KOPT-K1 (cell line): ENCODE data around the gene DDX60.

ENCODE experiments used
- H3K27ac ChIP-seq: fragments of 200-600 bp; sonication (generic); 2 replicates; pipeline ENCODE4 v1.5.1; 2016; ENCODE audit warnings: antibody characterized with exemption, mild to moderate bottlenecking, low read depth, low read length; ENCODE audit not compliant: poor library complexity, severe bottlenecking
- H3K36me3 ChIP-seq: fragments of 200-600 bp; sonication (generic); 2 replicates; pipeline ENCODE4 v1.5.1; 2017; ENCODE audit warnings: antibody characterized with exemption, mild to moderate bottlenecking, low read length, moderate library complexity; ENCODE audit not compliant: insufficient read depth
- H3K9me3 ChIP-seq: fragments of 200-600 bp; sonication (generic); 2 replicates; pipeline ENCODE4 v1.5.1; 2017; ENCODE audit warnings: antibody characterized with exemption, low read length, mild to moderate bottlenecking; ENCODE audit not compliant: insufficient read depth, poor library complexity, severe bottlenecking

The DDX60 gene

DNA sequence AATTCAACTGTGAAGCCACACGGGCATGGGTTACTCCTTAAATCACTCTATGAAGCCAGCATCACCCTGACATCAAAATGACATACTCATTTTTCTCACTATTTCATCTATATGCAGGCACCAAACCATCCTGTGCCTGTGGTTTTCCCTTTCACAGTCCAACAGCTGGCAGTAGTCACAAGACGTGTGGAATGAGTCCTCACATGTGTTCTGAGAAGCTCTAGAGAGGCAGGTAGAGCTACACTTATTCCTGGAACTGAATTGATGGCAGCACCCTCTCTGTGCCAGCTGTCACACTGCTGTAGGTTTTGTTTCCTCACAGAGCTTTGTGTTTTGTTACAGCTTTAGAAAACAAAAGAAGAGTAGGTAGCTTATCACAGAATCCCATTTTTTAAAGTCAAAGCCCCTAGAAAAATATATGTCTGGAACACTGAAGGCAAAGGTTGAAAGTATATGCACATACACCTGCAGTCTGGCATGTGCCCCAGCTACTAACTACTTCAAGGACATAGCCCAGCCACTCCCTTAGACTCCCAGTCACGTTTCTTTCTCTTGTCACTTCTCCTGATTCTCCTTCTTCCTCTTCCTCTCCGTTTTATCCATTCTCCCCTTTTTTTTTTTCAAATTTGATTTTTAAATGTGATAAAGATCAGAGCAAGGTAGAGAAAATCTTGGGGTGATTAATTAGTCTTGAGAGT lies 119.1 kb downstream of the DDX60 start:
- Histone ChIP-seq H3K9me3 (peaks cover 25% of the 10 kb centered on the region), H3K36me3 (no peaks in the 10 kb centered on the region), H3K27ac (no peak overlapping the region)

DNA sequence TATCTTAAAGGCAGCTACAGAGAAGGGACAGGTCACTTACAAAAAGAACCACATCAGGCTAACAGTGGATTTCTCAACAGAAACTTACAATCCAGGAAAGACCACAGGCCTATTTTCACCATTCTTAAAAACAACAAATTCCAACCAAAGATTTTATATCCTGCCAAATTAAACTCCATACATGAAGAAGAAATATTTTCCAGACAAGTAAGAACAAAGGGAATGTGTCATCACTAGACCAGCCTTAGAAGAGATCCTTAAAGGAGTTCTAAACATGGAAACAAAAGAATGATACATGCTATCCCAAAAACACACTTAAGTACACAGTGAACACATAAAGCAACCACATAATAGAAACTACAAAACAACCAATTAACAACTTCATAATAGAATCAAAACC lies 120.6 kb downstream of the DDX60 start:
- no peak overlapping the region for H3K27ac ChIP-seq
- no peaks in the 10 kb centered on the region for H3K36me3 ChIP-seq
- peaks cover 10% of the 10 kb centered on the region for H3K9me3 ChIP-seq

DNA sequence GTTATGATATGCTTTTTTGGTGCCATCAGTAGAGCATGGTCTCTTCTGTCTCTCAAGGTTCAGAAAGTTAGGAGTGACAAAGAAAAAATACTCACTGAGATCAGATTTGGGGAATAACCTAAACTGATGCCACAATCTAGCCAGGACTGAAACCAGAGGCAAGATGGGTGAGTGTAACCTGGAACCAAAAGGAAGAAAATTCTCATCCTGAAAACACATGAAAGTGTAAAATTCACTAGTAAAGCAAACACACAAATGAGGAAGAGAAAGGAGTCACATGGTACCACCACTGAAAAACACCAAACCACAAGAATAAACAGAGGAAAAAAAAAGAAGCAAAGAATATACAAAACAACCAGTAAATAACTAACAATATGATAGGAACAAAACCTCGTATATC lies 129.8 kb downstream of the DDX60 start:
- Histone ChIP-seq H3K9me3 (no peaks in the 10 kb centered on the region), H3K36me3 (no peaks in the 10 kb centered on the region), H3K27ac (no peak overlapping the region)

DNA sequence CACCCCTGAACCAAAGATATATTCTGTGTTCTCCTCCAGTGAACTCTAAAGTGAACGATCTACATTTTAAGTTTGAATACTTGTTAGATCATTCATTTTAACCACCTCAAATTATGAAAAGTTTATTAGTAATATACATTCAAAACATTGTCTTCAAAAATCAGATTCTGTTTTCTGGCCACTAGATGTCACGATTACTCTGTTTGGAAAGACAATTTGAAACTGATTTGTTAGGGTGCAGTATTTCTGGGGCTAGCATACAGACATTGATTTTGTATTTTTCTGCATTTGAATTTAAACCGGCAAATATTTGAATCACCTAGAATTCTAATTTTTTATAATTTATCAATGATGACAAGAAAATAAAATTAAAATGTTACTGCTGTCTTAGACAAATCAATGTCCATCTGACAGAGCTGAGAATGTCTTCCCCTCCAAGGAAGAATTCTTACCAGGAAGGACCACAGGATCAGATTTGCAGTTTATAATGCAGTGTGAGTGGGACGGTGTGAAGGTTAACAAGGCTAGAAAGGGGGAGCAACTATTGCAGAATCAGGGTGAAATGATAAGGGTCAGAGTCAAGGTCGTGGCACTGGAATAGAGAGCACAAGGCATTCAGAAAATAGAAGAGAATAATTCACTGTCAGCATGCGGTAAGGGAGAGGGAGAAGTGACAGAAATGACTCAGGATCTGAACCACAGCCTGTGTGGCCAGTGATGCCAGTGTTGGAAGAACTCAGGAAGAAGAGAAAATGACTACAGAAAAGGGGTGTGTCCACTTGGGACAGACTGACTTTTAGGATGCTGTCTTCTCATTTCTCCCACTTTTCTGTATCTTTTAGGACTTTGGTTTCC lies 134.6 kb downstream of the DDX60 start:
- Histone ChIP-seq H3K9me3 (no peaks in the 10 kb centered on the region), H3K36me3 (no peaks in the 10 kb centered on the region), H3K27ac (no peak overlapping the region)

DNA sequence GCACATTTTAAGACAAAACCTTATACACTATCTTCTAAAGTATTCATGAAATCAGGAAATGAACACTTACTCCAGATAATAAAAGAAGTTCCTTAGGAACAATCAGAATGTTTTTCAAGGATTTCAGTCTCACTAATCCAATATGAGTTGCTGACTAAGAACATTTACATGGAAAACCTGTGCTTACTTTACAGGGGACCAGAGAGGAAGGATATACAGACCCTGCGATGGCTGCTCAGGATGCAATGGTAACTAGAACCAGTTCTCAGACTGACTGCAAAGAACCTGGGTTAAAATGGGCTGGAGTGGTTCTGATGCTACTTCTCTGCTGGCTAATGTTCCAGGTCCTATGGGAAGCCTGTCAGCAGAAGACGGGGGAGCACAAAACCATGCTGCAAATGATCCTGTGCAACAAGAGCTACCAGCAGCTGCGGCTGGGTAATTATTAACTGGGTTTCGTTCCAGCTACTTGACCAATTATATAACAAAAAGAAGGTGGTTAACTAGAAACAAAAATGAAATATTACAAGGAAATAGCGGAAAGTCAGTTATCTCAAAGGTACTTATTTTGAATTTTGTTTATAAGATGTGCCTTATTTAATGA lies 140.9 kb downstream of the DDX60 start:
- Histone ChIP-seq H3K27ac (no peak overlapping the region), H3K36me3 (no peaks in the 10 kb centered on the region), H3K9me3 (no peaks in the 10 kb centered on the region)

DNA sequence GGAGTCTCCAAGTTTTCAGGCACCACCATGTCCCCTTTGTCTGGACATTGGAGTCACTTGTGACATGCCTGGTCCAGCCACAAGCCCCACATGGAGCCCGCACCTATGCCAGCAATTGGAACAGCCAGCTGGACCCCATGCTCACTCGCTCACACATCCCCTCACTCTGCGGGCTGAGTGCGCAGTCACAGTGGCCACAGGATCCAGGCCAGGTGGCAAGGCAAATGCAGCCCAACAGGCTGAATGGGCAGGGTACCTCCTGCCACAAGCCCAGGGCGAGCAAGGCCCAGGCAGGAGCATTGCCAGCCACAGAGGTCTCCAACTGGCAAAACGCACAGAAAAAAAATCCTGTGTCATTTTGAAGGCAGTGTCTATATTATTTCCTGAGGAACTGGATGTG lies 144.2 kb downstream of the DDX60 start:
- no peaks in the 10 kb centered on the region for H3K36me3 ChIP-seq
- H3K27ac ChIP-seq, result no peak overlapping the region
- H3K9me3 ChIP-seq, result no peaks in the 10 kb centered on the region

DNA sequence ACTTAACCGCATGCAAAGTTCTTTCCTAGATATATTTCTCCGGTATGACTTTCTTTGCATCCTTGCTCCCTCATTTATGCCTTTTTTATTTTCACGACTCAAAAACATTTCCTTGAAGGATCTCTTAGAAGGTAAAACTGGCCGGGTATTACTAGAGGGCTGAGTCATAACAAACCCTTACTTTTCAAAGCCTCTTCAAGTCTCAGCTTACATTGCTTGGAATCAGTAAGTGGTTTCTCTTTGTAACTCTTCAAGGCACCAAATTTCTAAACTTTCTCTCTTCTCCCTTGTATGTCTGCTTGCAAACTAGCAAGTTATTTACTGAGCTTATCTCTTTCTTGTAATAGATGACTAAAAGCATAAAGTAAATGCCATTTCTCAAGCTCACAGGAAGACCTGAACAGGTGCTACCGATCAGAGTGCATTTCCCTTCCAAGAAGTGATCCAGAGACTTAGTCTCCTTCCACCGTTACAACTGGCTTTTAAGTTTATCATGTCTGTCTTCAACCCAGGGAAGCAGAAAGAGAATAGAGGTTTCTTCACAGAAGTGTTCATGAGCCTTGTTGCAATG lies 150.8 kb downstream of the DDX60 start:
- no peaks in the 10 kb centered on the region for H3K9me3 ChIP-seq
- H3K27ac ChIP-seq, result no peak overlapping the region
- no peaks in the 10 kb centered on the region for H3K36me3 ChIP-seq
